ENCODE measurements around the gene ANAPC2.

The ANAPC2 gene

GRCh38 chr9:137188490-137189296, at the start of gene ANAPC2, which contains the start of gene SSNA1:
TSS of gene ANAPC2 (minus strand) at chr9:137188560. CDS start at chr9:137188532, 28 bp downstream.
TSS of gene SSNA1 (plus strand) at chr9:137188676. CDS start at chr9:137188727, 51 bp downstream.
- no peak for DNase-seq

GRCh38 chr9:137236936-137237421, 48.6 kb upstream of the ANAPC2 start:
- DNase-seq = no peak

GRCh38 chr9:137236238-137236935, 48.0 kb upstream of the ANAPC2 start:
- no peak for DNase-seq

GRCh38 chr9:137235424-137236237, 47.3 kb upstream of the ANAPC2 start:
- no peak for DNase-seq

- DNase-seq = no peak
Observed at GRCh38 chr9:137234758-137235423, 46.5 kb upstream of the ANAPC2 start.

- no peak for DNase-seq
Observed at GRCh38 chr9:137234055-137234697, 45.8 kb upstream of the ANAPC2 start.

GRCh38 chr9:137233143-137233980, 45.0 kb upstream of the ANAPC2 start:
- no peak for DNase-seq

GRCh38 chr9:137232510-137232909, 44.1 kb upstream of the ANAPC2 start:
- DNase-seq = no peak

- no peak for DNase-seq
Observed at GRCh38 chr9:137232101-137232500, 43.7 kb upstream of the ANAPC2 start.

GRCh38 chr9:137231372-137232039, 43.1 kb upstream of the ANAPC2 start:
- DNase-seq = no peak

GRCh38 chr9:137230705-137231371, 42.5 kb upstream of the ANAPC2 start, which contains the start of gene SLC34A3:
TSS of gene SLC34A3 (plus strand) at chr9:137230901. CDS start at chr9:137231703, 802 bp downstream.
- no peak for DNase-seq

GRCh38 chr9:137229903-137230704, 41.7 kb upstream of the ANAPC2 start:
- DNase-seq = no peak

GRCh38 chr9:137228968-137229896, 40.9 kb upstream of the ANAPC2 start:
- DNase-seq = no peak

GRCh38 chr9:137228506-137228967, 40.2 kb upstream of the ANAPC2 start:
- DNase-seq = no peak

- DNase-seq = no peak
Observed at GRCh38 chr9:137227853-137228505, 39.6 kb upstream of the ANAPC2 start.

GRCh38 chr9:137227054-137227852, 38.9 kb upstream of the ANAPC2 start, which contains the start of gene RNF224:
TSS of gene RNF224 (plus strand) at chr9:137227502. CDS start at chr9:137228336, 834 bp downstream.
- DNase-seq = no peak

All from NCI-H187 treated with DMSO at 0.1 percent for 48 hours (cell line).